SK-N-SH treated with all-trans-retinoic acid at 6 μM for 48 hours (cell line): ENCODE data around the gene SCAPER.

Experiments used
- ATAC-seq: fragments of 200-7000 bp; cut with Tn5 transposase; 3 replicates; pipeline ENCODE4 v1.9.1; 2020; ENCODE audit warnings: mild to moderate bottlenecking, moderate library complexity
- ARNTL ChIP-seq: fragments of 450-650 bp; formaldehyde crosslinking; IDR thresholded peaks from 2 replicates; pipeline ENCODE4 v1.5.0; 2020; ENCODE audit warnings: low read depth, mild to moderate bottlenecking, moderate library complexity, borderline replicate concordance
- BACH2 ChIP-seq: fragments of 250-450 bp; sonication (Bioruptor Pico); IDR thresholded peaks from 2 replicates; pipeline ENCODE4 v1.9.0; 2021; ENCODE audit warnings: mild to moderate bottlenecking, borderline replicate concordance
- CREB5 ChIP-seq: fragments of 250-450 bp; sonication (Bioruptor Pico); IDR thresholded peaks from 2 replicates; pipeline ENCODE4 v1.5.1; 2020; ENCODE audit warnings: low read depth, mild to moderate bottlenecking, moderate library complexity
- CSDC2 ChIP-seq: fragments of 250-450 bp; sonication (Bioruptor Pico); IDR thresholded peaks from 2 replicates; pipeline ENCODE4 v1.5.0; 2020; ENCODE audit warnings: mild to moderate bottlenecking, moderate library complexity
- CSRNP3 ChIP-seq: fragments of 250-450 bp; sonication (Bioruptor Pico); IDR thresholded peaks from 2 replicates; pipeline ENCODE4 v1.5.1; 2021; ENCODE audit warnings: mild to moderate bottlenecking, moderate library complexity
- ESRRG ChIP-seq: fragments of 250-450 bp; sonication (Bioruptor Pico); IDR thresholded peaks from 2 replicates; pipeline ENCODE4 v1.6.1; 2021; ENCODE audit warnings: mild to moderate bottlenecking
- GLIS3 ChIP-seq: fragments of 250-450 bp; sonication (Bioruptor Pico); IDR thresholded peaks from 2 replicates; pipeline ENCODE4 v1.5.0; 2020; ENCODE audit warnings: mild to moderate bottlenecking, moderate library complexity
- ISL1 ChIP-seq: fragments of 250-450 bp; sonication (Bioruptor Pico); IDR thresholded peaks from 2 replicates; pipeline ENCODE4 v2.1.2; 2022; ENCODE audit warnings: mild to moderate bottlenecking, moderate library complexity
- OSR1 ChIP-seq: fragments of 250-450 bp; sonication (Bioruptor Pico); IDR thresholded peaks from 2 replicates; pipeline ENCODE4 v1.8.0; 2022; ENCODE audit warnings: moderate library complexity, mild to moderate bottlenecking, inconsistent platforms
- PATZ1 ChIP-seq: fragments of 250-450 bp; sonication (Bioruptor Pico); IDR thresholded peaks from 2 replicates; pipeline ENCODE4 v1.8.0; 2020; ENCODE audit warnings: mild to moderate bottlenecking, moderate library complexity, borderline replicate concordance
- POU6F1 ChIP-seq: fragments of 250-450 bp; sonication (Bioruptor Pico); IDR thresholded peaks from 2 replicates; pipeline ENCODE4 v1.8.0; 2021; ENCODE audit warnings: low read depth, mild to moderate bottlenecking, moderate library complexity, borderline replicate concordance
- PPARA ChIP-seq: fragments of 250-450 bp; sonication (Bioruptor Pico); IDR thresholded peaks from 2 replicates; pipeline ENCODE4 v1.5.0; 2020; ENCODE audit warnings: mild to moderate bottlenecking, borderline replicate concordance
- RARB ChIP-seq: fragments of 250-450 bp; sonication (Bioruptor Pico); IDR thresholded peaks from 2 replicates; pipeline ENCODE4 v1.8.0; 2021; ENCODE audit warnings: mild to moderate bottlenecking, moderate library complexity
- SNAI2 ChIP-seq: fragments of 250-450 bp; sonication (Bioruptor Pico); IDR thresholded peaks from 2 replicates; pipeline ENCODE4 v1.5.0; 2020; ENCODE audit warnings: mild to moderate bottlenecking, moderate library complexity
- TCF4 ChIP-seq: fragments of 250-450 bp; sonication (Bioruptor Pico); IDR thresholded peaks from 2 replicates; pipeline ENCODE4 v1.8.0; 2021; ENCODE audit warnings: mild to moderate bottlenecking, moderate library complexity, borderline replicate concordance
- TOX ChIP-seq: fragments of 250-450 bp; sonication (Bioruptor Pico); IDR thresholded peaks from 2 replicates; pipeline ENCODE4 v1.8.0; 2021; ENCODE audit warnings: mild to moderate bottlenecking, moderate library complexity, borderline replicate concordance
- TSHZ2 ChIP-seq: fragments of 250-450 bp; sonication (Bioruptor Pico); IDR thresholded peaks from 2 replicates; pipeline ENCODE4 v1.5.0; 2020; ENCODE audit warnings: mild to moderate bottlenecking, moderate library complexity
- ZC3H10 ChIP-seq: fragments of 250-450 bp; sonication (Bioruptor Pico); IDR thresholded peaks from 2 replicates; pipeline ENCODE4 v1.5.1; 2021; ENCODE audit warnings: mild to moderate bottlenecking, moderate library complexity
- ZFP3 ChIP-seq: fragments of 250-450 bp; sonication (Bioruptor Pico); IDR thresholded peaks from 2 replicates; pipeline ENCODE4 v1.5.0; 2020; ENCODE audit warnings: mild to moderate bottlenecking, moderate library complexity
- ZFP30 ChIP-seq: fragments of 450-650 bp; formaldehyde crosslinking; IDR thresholded peaks from 2 replicates; pipeline ENCODE4 v1.5.0; 2022; ENCODE audit warnings: mild to moderate bottlenecking, moderate library complexity
- ZNF565 ChIP-seq: fragments of 450-650 bp; formaldehyde crosslinking; conservative IDR thresholded peaks from 2 replicates; pipeline ENCODE4 v1.5.0; 2020; ENCODE audit warnings: low read depth, mild to moderate bottlenecking, moderate library complexity
- ZNF70 ChIP-seq: fragments of 450-650 bp; formaldehyde crosslinking; IDR thresholded peaks from 2 replicates; pipeline ENCODE4 v1.5.0; 2020; ENCODE audit warnings: mild to moderate bottlenecking, moderate library complexity
- ZNF8 ChIP-seq: fragments of 450-650 bp; formaldehyde crosslinking; IDR thresholded peaks from 2 replicates; pipeline ENCODE4 v1.5.0; 2020; ENCODE audit warnings: mild to moderate bottlenecking, moderate library complexity

The SCAPER gene

GRCh38 chr15:76382987-76383728 lies 522.0 kb downstream of the SCAPER start:
- ATAC-seq, result no peak
- no peak for TF ChIP-seq ARNTL
- no peak for TF ChIP-seq SNAI2 (CRISPR knock-in tag)
- TF ChIP-seq ESRRG, result no peak
- no peak for TF ChIP-seq TCF4 (CRISPR knock-in tag)
- no peak for TF ChIP-seq PPARA (CRISPR knock-in tag)
- no peak for TF ChIP-seq CREB5 (CRISPR knock-in tag)
- no peak for TF ChIP-seq TOX
- TF ChIP-seq ZNF565, result no peak
- no peak for TF ChIP-seq ISL1 (CRISPR knock-in tag)
- TF ChIP-seq RARB (CRISPR knock-in tag), result no peak
- TF ChIP-seq POU6F1 (CRISPR knock-in tag), result no peak
- no peak for TF ChIP-seq CSRNP3 (CRISPR knock-in tag)
- TF ChIP-seq ZNF70 (CRISPR knock-in tag), result no peak
- TF ChIP-seq TSHZ2 (CRISPR knock-in tag), result no peak
- TF ChIP-seq OSR1 (CRISPR knock-in tag), result no peak
- TF ChIP-seq BACH2 (CRISPR knock-in tag), result no peak
- no peak for TF ChIP-seq GLIS3 (CRISPR knock-in tag)
- TF ChIP-seq ZFP30 (CRISPR knock-in tag), result no peak
- TF ChIP-seq, all 23 proteins: peak for 0

- no peak for TF ChIP-seq POU6F1 (CRISPR knock-in tag)
- TF ChIP-seq GLIS3 (CRISPR knock-in tag), result no peak
- TF ChIP-seq ZFP30 (CRISPR knock-in tag), result no peak
- no peak for TF ChIP-seq ZNF565
- no peak for TF ChIP-seq ARNTL
- no peak for TF ChIP-seq CSRNP3 (CRISPR knock-in tag)
- no peak for TF ChIP-seq CREB5 (CRISPR knock-in tag)
- no peak for TF ChIP-seq CSDC2 (CRISPR knock-in tag)
- no peak for TF ChIP-seq BACH2 (CRISPR knock-in tag)
- no peak for TF ChIP-seq PATZ1
- TF ChIP-seq PPARA (CRISPR knock-in tag), result no peak
- TF ChIP-seq ZNF70 (CRISPR knock-in tag), result no peak
- no peak for TF ChIP-seq ZC3H10 (CRISPR knock-in tag)
- TF ChIP-seq ZFP3 (CRISPR knock-in tag), result no peak
- no peak for TF ChIP-seq ZNF8
- TF ChIP-seq ISL1 (CRISPR knock-in tag), result no peak
- ATAC-seq, result no peak
These were observed 523.8 kb downstream of the SCAPER start for GRCh38 chr15:76381366-76381765.
